Trophoblast cell (in vitro differentiated cells and primary cell): ENCODE data around the gene PTGS1.
"Not testable (repeated sequence)": the region's sequence is repeated elsewhere in the genome, so short reads cannot be mapped to it uniquely, and the experiment has no call there.

Experiments
- DNase-seq, 2 donors: peaks; one replicate each; pipeline ENCODE4 v3.0.0-alpha.2; 2016
- H2AFZ ChIP-seq: 2 replicates; pipeline ENCODE4 v1.6.1; 2013; ENCODE audit warnings: low read length, moderate library complexity, mild to moderate bottlenecking; ENCODE audit not compliant: insufficient read depth, poor library complexity
- H2AK5ac ChIP-seq: 2 replicates; pipeline ENCODE4 v1.6.1; 2013; ENCODE audit warnings: mild to moderate bottlenecking, low read length
- H2BK120ac ChIP-seq: 2 replicates; pipeline ENCODE4 v1.6.1; 2013; ENCODE audit warnings: low read length, mild to moderate bottlenecking, moderate library complexity; ENCODE audit not compliant: insufficient read depth, poor library complexity
- H2BK12ac ChIP-seq: 2 replicates; pipeline ENCODE4 v1.6.1; 2013; ENCODE audit warnings: mild to moderate bottlenecking, low read length, moderate library complexity
- H2BK5ac ChIP-seq: 2 replicates; pipeline ENCODE4 v1.6.1; 2013; ENCODE audit warnings: low read length, low read depth, moderate library complexity, mild to moderate bottlenecking; ENCODE audit not compliant: poor library complexity
- H3K14ac ChIP-seq: 2 replicates; pipeline ENCODE4 v1.6.1; 2013; ENCODE audit warnings: mild to moderate bottlenecking, low read length
- H3K18ac ChIP-seq: 2 replicates; pipeline ENCODE4 v1.6.1; 2013; ENCODE audit warnings: mild to moderate bottlenecking, low read length
- H3K23ac ChIP-seq: 2 replicates; pipeline ENCODE4 v1.6.1; 2013; ENCODE audit warnings: low read length
- H3K27ac ChIP-seq: 2 replicates; pipeline ENCODE4 v1.5.1; 2013; ENCODE audit warnings: low read depth, mild to moderate bottlenecking, inconsistent platforms, low read length, moderate library complexity
- H3K27me3 ChIP-seq: 2 replicates; pipeline ENCODE4 v1.6.1; 2013; ENCODE audit warnings: inconsistent platforms, mild to moderate bottlenecking, low read length, moderate library complexity; ENCODE audit not compliant: insufficient read depth
- H3K36me3 ChIP-seq, 2 experiments: 1 replicate in 1 of 2; 2 replicates in 1 of 2; pipeline ENCODE4 v1.6.1; 2013; ENCODE audit warnings: low read length in 2 of 2, mild to moderate bottlenecking in 2 of 2, moderate library complexity in 1 of 2; ENCODE audit not compliant: insufficient read depth in 2 of 2, control insufficient read depth in 1 of 2
- H3K4ac ChIP-seq: 2 replicates; pipeline ENCODE4 v1.6.1; 2013; ENCODE audit warnings: low read depth, mild to moderate bottlenecking, low read length, moderate library complexity
- H3K4me1 ChIP-seq, 2 experiments: 1 replicate in 1 of 2; 2 replicates in 1 of 2; pipeline ENCODE4 v1.6.1; 2013; ENCODE audit warnings: low read length in 2 of 2, mild to moderate bottlenecking in 2 of 2, moderate library complexity in 1 of 2; ENCODE audit not compliant: insufficient read depth in 2 of 2, control insufficient read depth in 1 of 2
- H3K4me2 ChIP-seq: 2 replicates; pipeline ENCODE4 v1.6.1; 2013; ENCODE audit warnings: inconsistent platforms, mild to moderate bottlenecking, low read length, moderate library complexity
- H3K4me3 ChIP-seq: 2 replicates; pipeline ENCODE4 v1.5.1; 2013; ENCODE audit warnings: mild to moderate bottlenecking, low read depth, low read length, inconsistent platforms
- H3K79me1 ChIP-seq: one replicate; pipeline ENCODE4 v1.6.1; 2013; ENCODE audit warnings: low read length
- H3K79me2 ChIP-seq: 2 replicates; pipeline ENCODE4 v1.6.1; 2013; ENCODE audit warnings: low read length, mild to moderate bottlenecking; ENCODE audit not compliant: control insufficient read depth, insufficient read depth, poor library complexity
- H3K9ac ChIP-seq: 2 replicates; pipeline ENCODE4 v1.6.1; 2013; ENCODE audit warnings: mild to moderate bottlenecking, low read length
- H3K9me3 ChIP-seq: 2 replicates; pipeline ENCODE4 v1.6.1; 2013; ENCODE audit warnings: low read depth, mild to moderate bottlenecking, control low read depth, inconsistent platforms, low read length; ENCODE audit not compliant: insufficient read depth
- H4K12ac ChIP-seq: 2 replicates; pipeline ENCODE4 v1.6.1; 2013; ENCODE audit warnings: low read depth, mild to moderate bottlenecking, low read length, moderate library complexity
- H4K8ac ChIP-seq: 2 replicates; pipeline ENCODE4 v1.6.1; 2013; ENCODE audit warnings: low read depth, mild to moderate bottlenecking, low read length, moderate library complexity
- H4K91ac ChIP-seq: one replicate; pipeline ENCODE4 v1.6.1; 2013; ENCODE audit warnings: low read depth, mild to moderate bottlenecking, low read length, moderate library complexity
- WGBS: extraction: QIAGEN DNeasy Blood & Tissue Kit; methylation state at CpG from one replicate; pipeline ENCODE4 v1.1.7; 2013; ENCODE audit warnings: missing lambda C conversion rate; ENCODE audit not compliant: insufficient read length, insufficient coverage; ENCODE audit errors: extremely low coverage; 5-methylcytosine and 5-hydroxymethylcytosine counted together

Gene PTGS1

GRCh38 chr9:122405304-122406069 is 34.7 kb downstream of the PTGS1 start:
- not testable (repeated sequence) for H2AFZ ChIP-seq, H3K23ac ChIP-seq, H4K12ac ChIP-seq, H4K91ac ChIP-seq, H3K18ac ChIP-seq, H3K14ac ChIP-seq, H4K8ac ChIP-seq, H3K79me1 ChIP-seq, H3K27me3 ChIP-seq, H3K9ac ChIP-seq, H3K4me1 ChIP-seq, H3K4me3 ChIP-seq, H3K4ac ChIP-seq, H2BK12ac ChIP-seq, H3K27ac ChIP-seq, H2BK120ac ChIP-seq, H2AK5ac ChIP-seq, H3K4me2 ChIP-seq, H3K79me2 ChIP-seq, H3K36me3 ChIP-seq, H2BK5ac ChIP-seq, DNase-seq
- WGBS = no CpG with 5 or more reads among the region's 15 CpGs
- peaks cover 20% of the 10 kb centered on the region for H3K9me3 ChIP-seq

- Histone ChIP-seq H2BK12ac (no peak overlapping the region), H3K36me3 (no peaks in the 10 kb centered on the region), H3K4me3 (no peak overlapping the region)
Measured at GRCh38 chr9:122406070-122406890, 35.5 kb downstream of the PTGS1 start.

GRCh38 chr9:122414108-122414507 is 43.3 kb downstream of the PTGS1 start:
- H3K27me3 ChIP-seq, H2BK120ac ChIP-seq, H3K18ac ChIP-seq, H3K9ac ChIP-seq, H2BK12ac ChIP-seq, H3K14ac ChIP-seq, H3K79me1 ChIP-seq, H3K4me3 ChIP-seq, H3K4ac ChIP-seq, H3K79me2 ChIP-seq, H4K8ac ChIP-seq, H3K4me1 ChIP-seq, H3K9me3 ChIP-seq, H3K27ac ChIP-seq, H2AK5ac ChIP-seq, H4K12ac ChIP-seq, H2AFZ ChIP-seq, H3K36me3 ChIP-seq, H2BK5ac ChIP-seq, H3K4me2 ChIP-seq, H3K23ac ChIP-seq, DNase-seq, H4K91ac ChIP-seq: not testable (repeated sequence)
- no CpG with 5 or more reads among the region's 7 CpGs for WGBS

More at GRCh38 chr9:122406070-122406890, 35.5 kb downstream of the PTGS1 start:
- Histone ChIP-seq H4K12ac (no peak overlapping the region), H4K8ac (no peak overlapping the region), H3K79me2 (no peaks in the 10 kb centered on the region), H3K23ac (no peak overlapping the region), H2AK5ac (no peak overlapping the region), H3K27me3 (no peaks in the 10 kb centered on the region), H3K79me1 (no peaks in the 10 kb centered on the region), H3K18ac (no peak overlapping the region), H3K4me1 (no peaks in the 10 kb centered on the region), H3K27ac (no peak overlapping the region), H3K14ac (no peak overlapping the region), H3K4ac (no peak overlapping the region), H4K91ac (no peak overlapping the region), H3K9ac (no peak overlapping the region), H3K4me2 (no peak overlapping the region), H3K9me3 (peaks cover 20% of the 10 kb centered on the region), H2BK5ac (no peak overlapping the region), H2BK120ac (no peak overlapping the region), H2AFZ (no peak overlapping the region)
- no CpG with 5 or more reads among the region's 61 CpGs for WGBS
- DNase-seq = no peak

- H2AK5ac ChIP-seq = no peak overlapping the region
- no peaks in the 10 kb centered on the region for H3K36me3 ChIP-seq
- no peaks in the 10 kb centered on the region for H3K27me3 ChIP-seq
- H3K23ac ChIP-seq = no peak overlapping the region
- no peak overlapping the region for H2BK120ac ChIP-seq
- no peak overlapping the region for H3K14ac ChIP-seq
- H3K4me1 ChIP-seq = no peaks in the 10 kb centered on the region
- no peak overlapping the region for H3K4ac ChIP-seq
- no peak for DNase-seq
- peaks cover 12% of the 10 kb centered on the region for H3K9me3 ChIP-seq
- H3K9ac ChIP-seq = no peak overlapping the region
- no peak overlapping the region for H4K12ac ChIP-seq
- H3K79me1 ChIP-seq = no peaks in the 10 kb centered on the region
- H3K18ac ChIP-seq = no peak overlapping the region
- no peak overlapping the region for H3K27ac ChIP-seq
- no peak overlapping the region for H3K4me2 ChIP-seq
- no peak overlapping the region for H4K8ac ChIP-seq
- no peak overlapping the region for H2AFZ ChIP-seq
- no peak overlapping the region for H2BK5ac ChIP-seq
- H2BK12ac ChIP-seq = no peak overlapping the region
- H3K79me2 ChIP-seq = no peaks in the 10 kb centered on the region
- no peak overlapping the region for H4K91ac ChIP-seq
- no peak overlapping the region for H3K4me3 ChIP-seq
Measured at GRCh38 chr9:122418016-122418415, 47.2 kb downstream of the PTGS1 start.
